Forelimb muscle (tissue), 1 donor: ENCODE data around the gene MINDY4. TPM values are rescaled to one million over a fixed set of nuclear protein-coding genes. Genes with fewer than 3 reads are reported as not detected.

Source experiments
- DNase-seq: peaks from one replicate; pipeline ENCODE4 v3.0.0-alpha.2; 2013; ENCODE audit warnings: low read depth
- polyA plus RNA-seq: library from polyadenylated mRNA; unstranded; fragments of 120-200 nt; gene quantifications from one replicate; pipeline ENCODE4 v1.2.1, GENCODE V29; 2013; ENCODE audit not compliant: insufficient read length

MINDY4 gene
- polyA plus RNA-seq, 1 donor = 5.2 TPM

DNA sequence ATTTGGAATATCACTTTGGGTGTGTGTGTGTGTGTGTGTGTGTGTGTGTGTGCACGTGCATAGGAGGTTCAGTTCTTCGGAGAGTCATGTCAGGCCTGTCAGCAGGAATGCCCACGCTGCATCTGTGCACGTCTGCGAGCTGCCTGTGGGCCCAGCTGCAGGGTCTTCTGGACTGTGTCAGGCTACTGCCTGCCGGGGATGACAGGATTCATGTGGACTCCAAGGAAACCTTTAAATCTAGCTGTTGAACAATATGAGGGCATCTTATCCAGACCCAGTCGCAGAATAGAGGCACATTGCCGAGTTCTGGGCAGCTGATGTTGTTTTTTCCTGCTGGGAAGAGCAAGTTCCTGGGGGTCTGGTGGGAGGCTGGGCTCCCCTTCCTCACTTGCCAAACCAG is 159.4 kb downstream of the MINDY4 start:
- no peak for DNase-seq

DNA sequence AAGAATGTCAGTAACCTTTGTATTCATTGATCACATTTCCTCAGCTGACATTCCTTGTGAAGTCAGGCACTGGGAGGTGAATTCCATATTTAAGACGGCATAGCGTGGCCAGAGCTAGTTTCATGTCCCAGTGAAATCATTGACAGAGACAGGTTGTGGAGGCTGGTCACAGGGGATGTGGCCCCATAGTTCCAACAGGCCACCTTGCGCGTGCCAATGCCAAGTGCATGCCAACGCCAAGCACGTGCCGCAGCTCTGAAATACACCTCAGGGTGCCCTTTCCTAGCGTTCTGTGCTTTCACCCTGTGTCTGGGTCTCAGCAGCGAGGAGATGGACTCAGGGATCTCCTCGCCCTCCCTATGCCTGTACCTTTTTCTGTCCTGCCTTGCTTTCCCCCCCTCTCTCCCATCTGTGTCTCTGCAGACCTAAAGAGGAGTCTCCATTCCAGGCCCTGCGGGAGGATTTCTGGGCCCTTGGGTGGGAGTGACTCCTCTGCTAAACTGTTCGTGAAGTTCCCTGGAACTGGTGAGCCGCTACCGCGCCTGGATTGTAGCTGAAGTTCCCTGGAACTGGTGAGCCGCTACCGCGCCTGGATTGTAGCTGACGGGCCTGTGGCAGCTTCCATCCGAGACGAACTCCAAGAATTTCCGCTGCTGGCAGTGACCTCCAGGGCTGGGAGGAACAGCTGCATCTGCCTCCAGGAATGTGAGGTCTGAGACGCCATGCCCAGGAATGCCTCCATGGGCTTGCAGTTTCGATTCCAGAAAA is 160.1 kb downstream of the MINDY4 start:
- no peak for DNase-seq

DNA sequence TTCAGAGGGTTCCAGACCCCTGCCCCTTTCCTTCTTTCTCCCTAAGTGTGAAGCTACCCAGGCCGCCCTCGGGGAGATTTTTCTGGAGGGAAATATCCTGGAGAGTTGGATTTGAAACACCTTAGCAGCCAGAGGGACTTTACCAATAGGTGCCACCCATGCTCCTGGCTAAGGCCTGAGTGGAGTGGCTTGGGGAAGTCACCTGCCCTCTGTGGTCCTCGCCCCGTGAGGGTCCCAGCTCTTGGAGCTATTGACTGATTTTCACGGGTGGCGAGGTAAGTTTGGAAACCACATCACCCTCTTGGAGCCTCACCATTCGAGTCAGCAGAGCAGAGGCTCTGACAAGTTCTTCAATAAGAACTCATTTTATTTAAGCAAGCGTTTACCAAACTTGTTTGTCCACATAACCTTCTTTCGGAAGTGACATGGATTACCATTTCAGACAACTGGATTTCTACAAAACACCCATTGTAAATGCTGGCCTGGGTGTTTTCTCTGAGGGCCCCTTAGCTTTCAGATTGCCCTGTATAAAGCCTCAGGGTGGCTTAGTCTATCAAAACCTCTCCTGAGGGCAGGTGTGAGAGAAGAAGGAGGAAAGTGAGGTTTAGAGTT is 160.8 kb downstream of the MINDY4 start:
- no peak for DNase-seq

DNA sequence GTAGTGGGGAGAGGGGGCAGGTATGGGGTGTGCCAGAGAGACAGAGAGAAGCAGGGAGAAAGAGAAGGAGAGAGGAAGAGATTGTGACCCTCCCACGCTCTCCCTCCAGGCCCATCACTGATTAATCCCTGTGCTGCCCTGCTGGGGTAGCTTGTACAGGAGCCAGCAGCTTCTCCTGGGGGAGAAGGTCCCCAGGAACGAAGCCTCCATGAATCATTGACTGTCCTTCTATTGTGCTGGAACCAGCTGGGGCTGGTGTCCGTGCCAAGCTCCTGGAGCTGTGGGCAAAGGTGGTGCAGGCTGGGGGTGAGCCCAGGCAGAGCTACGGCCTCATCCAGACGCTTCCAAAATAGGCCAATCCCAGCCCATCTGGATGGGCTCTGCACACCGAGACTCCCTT is 161.3 kb downstream of the MINDY4 start:
- DNase-seq = no peak

DNA sequence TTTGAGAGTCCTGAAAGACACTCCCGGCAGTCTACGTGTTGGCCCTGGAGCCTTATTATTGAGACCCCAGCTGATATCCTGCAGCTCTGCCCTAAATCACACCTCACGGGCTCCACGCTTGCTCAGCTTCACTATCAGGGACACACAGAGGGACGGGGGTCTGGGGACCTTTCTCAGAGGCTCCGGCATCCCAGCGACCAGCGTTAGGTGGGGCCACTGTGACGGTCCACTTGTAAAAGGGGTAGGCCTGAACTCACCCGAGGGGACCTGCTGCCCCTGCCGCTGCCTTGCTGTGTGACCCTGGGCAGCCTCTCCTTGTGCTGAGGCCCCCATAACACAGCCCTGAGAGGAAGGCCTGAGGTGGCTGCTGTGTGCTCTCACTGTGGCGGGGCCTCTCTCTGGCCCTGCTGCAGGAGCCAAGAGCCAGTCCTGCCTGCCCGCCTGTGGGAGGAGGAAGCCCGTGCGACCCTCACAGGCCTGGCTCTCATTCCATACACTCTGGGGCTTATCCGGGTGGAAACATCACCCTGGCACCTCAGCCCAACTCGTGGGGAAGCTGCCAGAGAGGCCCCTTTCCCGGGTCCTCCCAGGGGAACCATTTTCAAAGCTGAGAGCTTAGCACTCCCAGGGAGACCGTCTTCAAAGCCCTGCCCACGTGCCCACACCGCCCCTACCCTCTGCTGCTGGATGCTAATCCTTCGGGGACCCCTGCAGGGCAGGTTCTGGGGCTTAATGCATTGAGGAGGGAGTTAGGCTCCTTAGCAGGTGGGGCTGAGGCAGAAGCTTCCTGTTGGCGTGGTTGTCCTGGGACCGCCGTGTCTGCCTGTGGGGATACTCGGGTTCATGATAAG is 162.1 kb downstream of the MINDY4 start:
- no peak for DNase-seq

DNA sequence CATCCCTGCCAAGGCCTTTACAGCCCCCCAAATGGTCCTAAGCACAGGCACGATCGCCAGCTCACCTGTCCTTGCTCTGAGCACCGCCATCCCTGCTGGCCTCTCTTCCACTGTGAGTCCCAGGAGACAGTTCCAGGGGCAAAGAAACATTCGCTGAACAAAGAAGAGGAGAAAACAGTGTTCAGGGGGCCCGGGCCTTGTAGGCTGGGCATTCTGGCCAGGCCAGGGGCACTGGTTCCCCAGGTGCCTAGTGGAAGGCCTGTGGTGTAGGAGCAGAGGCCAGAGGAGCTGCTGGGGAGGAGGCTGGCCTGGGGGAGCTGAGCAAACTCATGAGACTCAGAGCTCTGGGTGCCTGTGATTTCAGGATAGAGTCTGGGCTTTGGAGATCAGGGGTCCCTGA is 163.0 kb downstream of the MINDY4 start:
- DNase-seq = no peak

DNA sequence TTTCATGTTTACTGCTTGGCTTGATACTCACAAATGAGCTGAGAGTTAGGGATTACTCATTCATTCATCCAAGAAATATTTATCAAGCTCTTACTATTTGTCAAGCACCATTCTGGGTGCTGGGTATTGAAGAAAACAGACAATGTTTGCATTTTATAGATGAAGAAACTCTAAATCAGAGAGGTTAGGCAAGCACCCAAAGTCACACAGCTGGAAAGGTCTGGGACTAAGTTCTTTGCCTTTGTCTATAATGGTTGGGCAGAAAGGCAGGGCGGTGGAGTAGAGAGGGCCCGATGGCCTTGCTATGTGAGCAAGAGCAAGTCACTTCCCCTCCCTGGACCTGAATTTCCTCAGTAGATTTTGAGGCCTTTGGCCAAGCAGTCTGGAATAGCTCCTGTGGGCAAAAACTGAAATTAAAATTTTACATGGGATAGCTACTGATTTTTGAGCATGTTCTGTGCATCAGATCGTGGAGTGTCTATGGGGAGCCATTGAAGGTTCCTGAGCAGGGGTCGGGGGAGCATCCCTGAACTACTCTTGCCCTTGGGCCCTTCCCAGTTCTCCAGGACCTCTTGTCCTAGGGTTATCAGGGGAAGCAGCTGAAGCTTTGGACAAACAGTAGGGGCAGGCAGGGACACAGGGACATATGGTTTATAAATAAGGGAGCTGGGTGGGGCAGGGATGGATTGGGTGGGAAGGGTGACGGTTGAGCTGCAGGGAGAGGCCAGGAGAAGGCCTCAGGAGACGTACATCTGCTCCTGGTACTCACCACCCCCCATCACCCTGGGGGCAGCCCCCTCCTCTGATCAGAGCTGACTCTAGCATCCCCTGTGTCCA is 163.7 kb downstream of the MINDY4 start:
- no peak for DNase-seq

DNA sequence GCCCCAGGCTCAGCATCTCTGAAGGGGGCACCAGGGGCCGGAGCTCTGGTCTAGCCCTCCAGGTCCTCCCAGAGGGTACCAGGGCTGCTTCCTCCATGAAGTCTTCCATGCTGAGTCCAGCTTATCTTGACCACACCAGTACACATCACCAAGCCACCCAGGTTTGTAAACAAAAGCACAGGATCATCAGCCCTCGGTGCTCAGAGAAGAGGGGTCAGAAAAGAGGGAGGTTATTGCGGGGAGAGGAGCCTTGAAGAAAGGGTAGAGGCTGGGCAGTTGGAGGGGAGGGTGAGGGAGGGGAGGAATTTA is 164.3 kb downstream of the MINDY4 start:
- no peak for DNase-seq

DNA sequence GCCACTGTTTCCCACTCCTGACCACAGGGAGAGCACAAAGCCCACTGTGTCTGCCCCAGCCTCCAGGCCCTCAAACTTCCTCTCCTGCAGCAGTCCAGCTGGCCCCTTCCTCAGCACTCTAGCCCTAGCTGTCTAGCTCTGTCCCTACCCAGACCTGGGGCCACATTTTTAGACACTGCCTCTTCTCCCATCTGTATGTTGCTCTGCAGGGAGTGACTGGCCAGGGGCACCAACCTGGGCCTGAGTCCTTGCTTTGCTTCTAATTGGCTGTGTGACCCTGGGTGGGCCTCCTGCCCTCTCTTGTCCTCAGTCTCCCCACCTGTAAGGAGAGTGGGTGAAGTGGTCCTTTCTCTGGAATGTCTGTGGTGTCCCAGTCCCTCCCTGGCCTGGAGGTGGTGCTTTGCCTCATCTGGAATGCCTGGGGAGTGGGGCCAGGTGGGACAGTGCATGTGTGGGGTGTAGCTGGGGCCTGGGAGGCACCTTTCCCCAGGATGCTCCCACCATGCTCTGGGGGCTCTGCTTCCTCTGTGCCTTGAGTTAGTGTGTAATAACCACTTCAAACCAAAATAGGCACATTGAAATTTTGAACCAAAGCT is 165.5 kb downstream of the MINDY4 start:
- DNase-seq = no peak

DNA sequence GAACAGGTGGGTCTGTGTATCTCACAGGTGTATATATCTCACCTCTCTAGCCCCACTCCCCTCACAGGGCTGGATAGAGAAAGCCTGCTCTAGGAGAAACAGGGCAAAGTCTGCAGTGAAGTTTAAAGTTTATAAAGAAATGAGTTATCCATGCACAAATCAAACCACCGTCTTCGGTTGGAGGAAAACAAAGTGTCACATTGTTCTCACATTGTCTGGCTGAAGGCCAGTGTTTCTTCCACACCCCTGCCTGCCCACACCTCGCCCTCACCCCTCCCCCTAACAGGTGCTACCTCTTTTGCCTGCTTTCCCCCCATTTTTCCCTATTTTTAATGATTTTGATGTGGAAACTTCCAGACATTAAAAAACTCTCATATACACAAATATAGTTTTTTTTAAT is 166.2 kb downstream of the MINDY4 start:
- DNase-seq = no peak

DNA sequence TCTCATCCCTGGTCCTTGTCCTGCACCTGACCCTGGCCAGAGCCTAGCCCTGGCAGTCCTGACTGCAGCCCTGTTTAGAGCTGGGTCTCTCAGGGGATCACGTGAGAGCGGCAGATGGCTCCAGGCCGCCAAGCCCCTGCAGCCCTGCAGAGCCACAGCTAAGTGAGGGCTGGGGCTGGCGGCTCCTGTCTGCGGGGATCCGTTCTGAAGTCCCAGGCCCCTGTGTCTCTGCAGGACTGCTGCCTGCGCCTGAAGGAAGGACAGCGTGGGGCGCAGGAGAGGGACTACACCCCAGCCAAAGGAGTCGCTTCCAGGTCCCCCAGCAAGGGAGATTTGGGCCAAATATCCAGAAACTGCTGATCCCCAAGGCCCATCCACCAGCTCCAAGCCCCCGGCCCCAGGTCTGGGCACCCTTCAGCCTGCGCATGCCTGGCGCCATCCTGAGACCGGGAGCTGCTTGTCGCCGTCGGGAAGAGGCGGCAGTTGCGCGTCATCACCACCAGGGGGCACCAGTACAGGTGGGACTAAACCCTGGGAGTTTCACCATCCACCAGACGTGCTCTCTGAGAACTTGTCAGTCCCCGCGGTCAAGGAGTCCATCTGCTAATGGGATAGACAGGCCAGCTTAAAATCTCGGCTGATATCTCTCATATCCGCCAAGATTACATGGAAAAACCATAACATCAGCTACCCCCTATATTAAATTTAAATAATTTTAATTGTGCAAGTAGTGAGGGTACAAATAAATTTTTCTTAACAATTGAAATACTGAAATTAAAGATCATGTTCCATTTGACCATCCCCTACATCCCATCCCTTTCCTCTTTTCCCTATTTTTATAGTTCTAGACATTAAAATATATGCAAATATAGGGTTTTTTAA is 167.5 kb downstream of the MINDY4 start:
- DNase-seq = no peak

DNA sequence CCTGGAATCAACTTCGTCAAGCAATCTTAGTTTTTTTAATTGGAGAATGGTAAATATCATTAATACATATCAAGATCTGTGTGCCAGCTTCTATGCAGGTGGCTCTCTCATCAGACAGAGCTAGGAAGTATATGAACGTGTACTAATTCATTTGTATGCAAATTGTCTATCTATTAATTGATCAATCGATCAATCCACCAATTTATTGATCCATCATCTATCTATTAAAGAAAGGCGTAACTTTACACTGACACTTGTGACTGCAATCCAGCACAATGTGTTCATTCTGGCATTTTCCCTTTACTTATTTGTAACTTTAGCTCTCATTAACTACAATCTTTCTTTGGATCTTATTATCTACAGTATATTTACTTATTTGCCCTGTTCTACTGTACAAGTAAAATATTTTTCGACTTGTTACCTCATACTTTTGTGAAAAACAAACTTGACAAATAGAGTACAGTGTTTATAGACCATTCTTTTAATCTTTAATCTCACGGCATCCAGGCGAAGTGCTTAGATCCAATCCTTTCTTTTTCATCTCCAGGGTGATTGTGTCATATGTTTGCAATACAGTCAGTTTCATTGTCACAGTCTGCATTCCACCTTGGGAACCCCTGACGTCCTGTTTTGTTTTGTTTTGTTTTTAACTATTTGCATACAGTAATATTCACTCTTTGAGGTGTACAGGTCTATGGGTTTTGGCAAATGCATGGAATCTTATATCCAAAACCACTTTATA is 170.5 kb downstream of the MINDY4 start:
- DNase-seq = no peak

Other genes with a start within 250 kb of the MINDY4 start
- 62.8 TPM for gene GARS1, start 176.5 kb upstream of the MINDY4 start, polyA plus RNA-seq
- 3.4 TPM for gene CRHR2, start 89.0 kb upstream of the MINDY4 start, polyA plus RNA-seq
- gene INMT, start 19.3 kb upstream of the MINDY4 start, polyA plus RNA-seq = 8.3 TPM
- 91.6 TPM for gene AQP1, start 140.4 kb downstream of the MINDY4 start, polyA plus RNA-seq
- 0.54 TPM for gene GHRHR, start 192.5 kb downstream of the MINDY4 start, polyA plus RNA-seq